Measurements from ENCODE around the gene ZNF575.
A peak's percentile ranks its signal among the peaks of the same experiment; 100 is the strongest.

Gene ZNF575, protein sequence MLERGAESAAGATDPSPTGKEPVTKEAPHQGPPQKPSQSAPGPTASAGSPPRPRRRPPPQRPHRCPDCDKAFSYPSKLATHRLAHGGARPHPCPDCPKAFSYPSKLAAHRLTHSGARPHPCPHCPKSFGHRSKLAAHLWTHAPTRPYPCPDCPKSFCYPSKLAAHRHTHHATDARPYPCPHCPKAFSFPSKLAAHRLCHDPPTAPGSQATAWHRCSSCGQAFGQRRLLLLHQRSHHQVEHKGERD

DNA sequence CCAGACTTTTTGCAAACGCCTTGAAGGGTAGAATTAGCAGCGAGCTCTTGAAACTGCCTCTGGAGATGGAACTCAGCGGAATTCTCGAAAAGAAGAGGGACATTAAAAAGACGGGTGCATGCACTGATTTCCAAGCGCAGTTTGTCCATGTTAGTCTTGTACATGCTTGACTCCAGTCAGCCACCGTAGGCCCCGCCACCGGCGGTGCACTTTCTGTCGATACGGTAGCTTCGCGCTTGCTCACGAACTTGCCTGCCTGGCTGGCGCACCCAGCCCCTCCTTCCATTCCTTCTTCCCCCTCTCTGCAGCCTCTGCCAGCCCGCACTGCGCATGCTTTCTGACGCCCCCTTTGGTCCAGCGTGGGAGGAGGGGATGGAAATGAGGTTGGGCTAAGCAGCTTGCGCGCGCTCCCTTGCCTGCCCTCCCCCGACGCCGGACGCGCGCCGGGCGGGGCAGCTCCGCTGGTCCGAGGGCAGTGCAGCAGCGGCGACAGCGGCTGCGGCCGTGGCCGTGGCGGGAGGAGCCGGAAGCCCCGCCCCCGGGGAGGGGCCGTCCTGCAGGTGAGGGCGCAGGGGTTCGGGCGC lies at the start of gene ZNF575:
Gene ZNF575 (plus strand): TSS at position 227 of the 584 bp plus-strand sequence. CDS start 1,235 bp downstream, outside the sequence.
- H3K79me2 ChIP-seq (ENCODE audit: insufficient read depth, low read length), result no peaks in the 10 kb centered on the region
- H4K20me1 ChIP-seq (ENCODE audit: insufficient read depth, low read length, poor library complexity, severe bottlenecking), result no peaks in the 10 kb centered on the region
- no peaks in the 10 kb centered on the region for H3K9me3 ChIP-seq (ENCODE audit: insufficient read depth, low read depth, low read length)
- H3K27me3 ChIP-seq (ENCODE audit: insufficient read depth, low read length, poor library complexity, severe bottlenecking), result no peaks in the 10 kb centered on the region
- no peak for TF ChIP-seq EZH2phosphoT487 (IDR thresholded peaks at IDR 0.05; ENCODE audit: borderline replicate concordance)
- TF ChIP-seq, protein P1, sequence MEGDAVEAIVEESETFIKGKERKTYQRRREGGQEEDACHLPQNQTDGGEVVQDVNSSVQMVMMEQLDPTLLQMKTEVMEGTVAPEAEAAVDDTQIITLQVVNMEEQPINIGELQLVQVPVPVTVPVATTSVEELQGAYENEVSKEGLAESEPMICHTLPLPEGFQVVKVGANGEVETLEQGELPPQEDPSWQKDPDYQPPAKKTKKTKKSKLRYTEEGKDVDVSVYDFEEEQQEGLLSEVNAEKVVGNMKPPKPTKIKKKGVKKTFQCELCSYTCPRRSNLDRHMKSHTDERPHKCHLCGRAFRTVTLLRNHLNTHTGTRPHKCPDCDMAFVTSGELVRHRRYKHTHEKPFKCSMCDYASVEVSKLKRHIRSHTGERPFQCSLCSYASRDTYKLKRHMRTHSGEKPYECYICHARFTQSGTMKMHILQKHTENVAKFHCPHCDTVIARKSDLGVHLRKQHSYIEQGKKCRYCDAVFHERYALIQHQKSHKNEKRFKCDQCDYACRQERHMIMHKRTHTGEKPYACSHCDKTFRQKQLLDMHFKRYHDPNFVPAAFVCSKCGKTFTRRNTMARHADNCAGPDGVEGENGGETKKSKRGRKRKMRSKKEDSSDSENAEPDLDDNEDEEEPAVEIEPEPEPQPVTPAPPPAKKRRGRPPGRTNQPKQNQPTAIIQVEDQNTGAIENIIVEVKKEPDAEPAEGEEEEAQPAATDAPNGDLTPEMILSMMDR (conservative IDR thresholded peaks at IDR 0.05; ENCODE audit: low read length), result no peak
- no peaks in the 10 kb centered on the region for H3K9me2 ChIP-seq (replicated peaks; ENCODE audit: low read depth, low read length)
- H3K4me3 ChIP-seq (ENCODE audit: low read length, poor library complexity, severe bottlenecking), result peak within 1 kb of the TSS; percentile 75
- H3K4me2 ChIP-seq (ENCODE audit: low read depth, low read length, poor library complexity, severe bottlenecking), result peak within 1 kb of the TSS; percentile 81
- peaks cover 4% of the 10 kb centered on the region; the same call in 1 of the 2 replicates for H3K36me3 ChIP-seq (ENCODE audit: insufficient read depth, low read length)
- peak within 1 kb of the TSS; percentile 76 for H3K9ac ChIP-seq (ENCODE audit: low read depth, low read length, poor library complexity, severe bottlenecking)
- H2AFZ ChIP-seq (ENCODE audit: low read length), result peak within 1 kb of the TSS; percentile 71
- peaks cover 5% of the 10 kb centered on the region; the same call in 1 of the 2 replicates for H3F3A ChIP-seq (ENCODE audit: low read depth)
- peaks cover 4% of the 10 kb centered on the region for H3K4me1 ChIP-seq (ENCODE audit: insufficient read depth, low read length, poor library complexity, severe bottlenecking)

DNA sequence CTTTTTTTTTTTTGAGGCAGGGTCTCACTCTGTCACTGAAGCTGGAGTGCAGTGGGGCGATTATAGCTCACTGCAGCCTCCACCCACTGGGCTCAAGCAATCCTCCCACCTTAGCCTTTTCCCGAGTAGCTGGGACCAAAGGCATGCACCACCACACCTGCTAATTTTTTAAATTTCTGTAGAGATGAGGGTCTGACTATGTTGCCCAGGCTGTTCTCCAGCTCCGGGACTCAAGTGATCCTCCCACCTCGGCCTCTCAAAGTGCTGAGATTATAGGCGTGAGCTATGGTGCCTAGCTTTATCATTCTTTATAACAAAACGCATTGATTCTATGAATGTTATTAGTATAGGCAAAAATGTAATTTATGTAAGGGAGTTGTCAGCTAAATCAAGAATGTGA lies 49.7 kb upstream of the ZNF575 start:
- no peaks in the 10 kb centered on the region for H3K27me3 ChIP-seq (ENCODE audit: insufficient read depth, low read length, poor library complexity, severe bottlenecking)
- H3F3A ChIP-seq (ENCODE audit: low read depth), result no peaks in the 10 kb centered on the region

DNA sequence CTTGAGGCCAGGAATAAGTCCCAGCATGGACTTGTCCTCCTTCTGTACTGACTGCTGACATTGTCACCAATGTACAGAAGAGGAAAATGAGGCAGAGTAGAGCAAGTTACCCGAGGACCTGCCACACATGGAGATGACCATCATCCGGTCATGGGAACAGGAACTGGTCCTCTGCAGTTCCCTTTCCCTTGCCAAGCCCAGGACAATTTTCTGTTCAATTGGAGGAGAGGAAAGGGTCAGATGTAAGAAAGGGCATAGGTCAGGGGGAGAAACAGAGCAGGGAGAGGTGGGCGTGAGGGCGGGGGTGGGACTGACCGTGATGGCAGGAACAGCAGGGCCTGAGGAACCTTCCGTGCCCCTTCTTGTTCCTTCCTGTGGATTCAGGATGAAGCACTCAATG lies 47.0 kb upstream of the ZNF575 start:
- Histone ChIP-seq H4K20me1 (ENCODE audit: insufficient read depth, low read length, poor library complexity, severe bottlenecking) (no peaks in the 10 kb centered on the region), H3K9ac (ENCODE audit: low read depth, low read length, poor library complexity, severe bottlenecking) (no peak overlapping the region), H3K79me2 (ENCODE audit: insufficient read depth, low read length) (no peaks in the 10 kb centered on the region), H3F3A (ENCODE audit: low read depth) (no peaks in the 10 kb centered on the region), H3K4me1 (ENCODE audit: insufficient read depth, low read length, poor library complexity, severe bottlenecking) (no peaks in the 10 kb centered on the region), H3K4me2 (ENCODE audit: low read depth, low read length, poor library complexity, severe bottlenecking) (no peak overlapping the region), H3K36me3 (ENCODE audit: insufficient read depth, low read length) (no peaks in the 10 kb centered on the region), H3K4me3 (ENCODE audit: low read length, poor library complexity, severe bottlenecking) (no peak overlapping the region), H2AFZ (ENCODE audit: low read length) (no peak overlapping the region), H3K27me3 (ENCODE audit: insufficient read depth, low read length, poor library complexity, severe bottlenecking) (no peaks in the 10 kb centered on the region), H3K9me2 (replicated peaks; ENCODE audit: low read depth, low read length) (no peaks in the 10 kb centered on the region), H3K9me3 (ENCODE audit: insufficient read depth, low read depth, low read length) (no peaks in the 10 kb centered on the region)
- TF ChIP-seq EZH2phosphoT487 (IDR thresholded peaks at IDR 0.05; ENCODE audit: borderline replicate concordance), result no peak
- TF ChIP-seq, protein P1 (conservative IDR thresholded peaks at IDR 0.05; ENCODE audit: low read length), result no peak

More for the DNA sequence above, 49.7 kb upstream of the ZNF575 start:
- Histone ChIP-seq H3K9me3 (ENCODE audit: insufficient read depth, low read depth, low read length) (no peaks in the 10 kb centered on the region), H3K79me2 (ENCODE audit: insufficient read depth, low read length) (no peaks in the 10 kb centered on the region), H3K9me2 (replicated peaks; ENCODE audit: low read depth, low read length) (no peaks in the 10 kb centered on the region), H3K4me1 (ENCODE audit: insufficient read depth, low read length, poor library complexity, severe bottlenecking) (no peaks in the 10 kb centered on the region), H3K9ac (ENCODE audit: low read depth, low read length, poor library complexity, severe bottlenecking) (no peak overlapping the region), H3K4me3 (ENCODE audit: low read length, poor library complexity, severe bottlenecking) (no peak overlapping the region), H2AFZ (ENCODE audit: low read length) (no peak overlapping the region), H3K4me2 (ENCODE audit: low read depth, low read length, poor library complexity, severe bottlenecking) (no peak overlapping the region), H3K36me3 (ENCODE audit: insufficient read depth, low read length) (no peaks in the 10 kb centered on the region), H4K20me1 (ENCODE audit: insufficient read depth, low read length, poor library complexity, severe bottlenecking) (no peaks in the 10 kb centered on the region)
- TF ChIP-seq EZH2phosphoT487 (IDR thresholded peaks at IDR 0.05; ENCODE audit: borderline replicate concordance), result no peak
- TF ChIP-seq, protein P1 (conservative IDR thresholded peaks at IDR 0.05; ENCODE audit: low read length), result no peak
